GM04503 (cell line): ENCODE data around the gene COL8A1.

Experiments
- DNase-seq: peaks from one replicate; pipeline ENCODE4 v3.0.0-alpha.2; 2012; ENCODE audit warnings: low read depth

COL8A1 gene

GRCh38 chr3:99761415-99762165 is 123.2 kb downstream of the COL8A1 start:
- no peak for DNase-seq

GRCh38 chr3:99762901-99763300 is 124.5 kb downstream of the COL8A1 start:
- DNase-seq: no peak

- no peak for DNase-seq
These were observed 126.0 kb downstream of the COL8A1 start for GRCh38 chr3:99764377-99764776.

- DNase-seq: no peak
These were observed 126.9 kb downstream of the COL8A1 start for GRCh38 chr3:99765042-99765942.

- no peak for DNase-seq
These were observed 128.9 kb downstream of the COL8A1 start for GRCh38 chr3:99767291-99767690.

- DNase-seq: no peak
These were observed 129.7 kb downstream of the COL8A1 start for GRCh38 chr3:99768126-99768525.

- no peak for DNase-seq
These were observed 130.6 kb downstream of the COL8A1 start for GRCh38 chr3:99768808-99769501.

- no peak for DNase-seq
These were observed 133.8 kb downstream of the COL8A1 start for GRCh38 chr3:99772171-99772570.

- DNase-seq: no peak
These were observed 134.3 kb downstream of the COL8A1 start for GRCh38 chr3:99772671-99773070.

- peak; percentile 61 for DNase-seq
These were observed 136.1 kb downstream of the COL8A1 start for GRCh38 chr3:99774467-99774866.

- no peak for DNase-seq
These were observed 138.3 kb downstream of the COL8A1 start for GRCh38 chr3:99776516-99777209.

GRCh38 chr3:99777210-99777549 is 138.8 kb downstream of the COL8A1 start:
- no peak for DNase-seq

- no peak for DNase-seq
These were observed 139.3 kb downstream of the COL8A1 start for GRCh38 chr3:99777708-99778107.

- DNase-seq: no peak
These were observed 142.4 kb downstream of the COL8A1 start for GRCh38 chr3:99780749-99781148.

GRCh38 chr3:99781761-99782160 is 143.4 kb downstream of the COL8A1 start:
- no peak for DNase-seq

GRCh38 chr3:99783011-99783573 is 144.7 kb downstream of the COL8A1 start:
- DNase-seq: peak; percentile 90

- DNase-seq: no peak
These were observed 150.8 kb downstream of the COL8A1 start for GRCh38 chr3:99789011-99789721.

- DNase-seq: no peak
These were observed 156.1 kb downstream of the COL8A1 start for GRCh38 chr3:99794485-99794884.

GRCh38 chr3:99795573-99795972 is 157.2 kb downstream of the COL8A1 start:
- no peak for DNase-seq

GRCh38 chr3:99799422-99799821 is 161.0 kb downstream of the COL8A1 start:
- no peak for DNase-seq

- DNase-seq: no peak
These were observed 164.9 kb downstream of the COL8A1 start for GRCh38 chr3:99803297-99803696.
